Adrenal gland (tissue), 12 donors: Measurements from ENCODE around the gene KCNH1. TPM values are rescaled to one million over a fixed set of nuclear protein-coding genes. Genes with fewer than 3 reads are reported as not detected.
"Not testable (repeated sequence)": the region's sequence is repeated elsewhere in the genome, so short reads cannot be mapped to it uniquely, and the experiment has no call there.

Experiments used
- DNase-seq, 7 donors: peaks; one replicate each; pipeline ENCODE4 v3.0.0-alpha.2; 2019 to 2020
- H3K27ac ChIP-seq, 5 donors: fragments of 200-600 bp; sonication (generic) in 4 of 5; 1 replicate in 3 of 5; 2 replicates in 2 of 5; pipeline versions ENCODE4 v1.5.1 to v1.8.0; 2016 to 2020; ENCODE audit warnings: mild to moderate bottlenecking in 1 of 5
- H3K27me3 ChIP-seq: fragments of 200-600 bp; 2 replicates; pipeline ENCODE4 v1.8.0; 2021
- H3K36me3 ChIP-seq, 2 donors: fragments of 200-600 bp; replicated peaks in 1 of 2; 1 replicate in 1 of 2; 2 replicates in 1 of 2; pipeline versions ENCODE4 v1.5.1 to v1.8.0; 2018 to 2022
- H3K4me1 ChIP-seq, 2 donors: fragments of 200-600 bp; replicated peaks in 1 of 2; 1 replicate in 1 of 2; 2 replicates in 1 of 2; pipeline versions ENCODE4 v1.5.1 to v1.8.0; 2018 to 2021
- H3K4me3 ChIP-seq, 4 donors: fragments of 200-600 bp; sonication (generic) in 3 of 4; one replicate each; pipeline ENCODE4 v1.5.1; 2016 to 2018
- H3K9me3 ChIP-seq, 3 donors: fragments of 200-600 bp; sonication (generic) in 1 of 3; replicated peaks in 1 of 3; 1 replicate in 2 of 3; 2 replicates in 1 of 3; pipeline versions ENCODE4 v1.5.1 to v1.8.0; 2016 to 2021
- POLR2A ChIP-seq, 2 donors: fragments of 450-650 bp; IDR thresholded peaks; one replicate each; pipeline ENCODE4 v1.6.1; 2017; ENCODE audit warnings: antibody characterized with exemption in 2 of 2, mild to moderate bottlenecking in 2 of 2, moderate library complexity in 1 of 2
- WGBS, 4 donors: extraction: QIAGEN DNeasy Blood & Tissue Kit in 2 of 4; methylation state at CpG; one replicate each; pipeline versions ENCODE4 v1.1.5 to v1.1.7; 2013 to 2017; 5-methylcytosine and 5-hydroxymethylcytosine counted together
- intact Hi-C, 2 donors: fragments of 100-400 bp; cut with DNase I; formaldehyde crosslinking; loops; one replicate each; pipeline versions ENCODE4 v1.14.1 to v1.15.0; 2022 to 2023
- polyA plus RNA-seq, 3 donors: library from polyadenylated mRNA; stranded (reverse); fragments of 200-250 nt in 2 of 3; fragments of 350-450 nt in 1 of 3; fragmentation: Illumina TruSeq in 1 of 3; extraction: RNeasy Lipid Tissue Mini Kit (QIAGEN cat#74804) in 1 of 3; gene quantifications; one replicate each; pipeline ENCODE4 v1.2.3, GENCODE V29; 2013 to 2014
- total RNA-seq, 9 donors: library from RNA; depleted of rRNA in 4 of 9; stranded (reverse); fragments of >200 nt in 4 of 9; fragments of 120-200 nt in 1 of 9; fragmentation: NEBNext Ultra II Directional in 1 of 9; extraction: Animal tissue kit (Norgen Biotek cat#: 25700) in 1 of 9; gene quantifications; one replicate each; pipeline versions ENCODE4 v1.1.0 to v1.2.4, GENCODE V29; 2013 to 2023
- TF ChIP-seq, protein P1 (sequence below), 6 experiments: fragments of 450-650 bp in 4 of 6; fragments of 200-600 bp in 2 of 6; sonication (generic) in 1 of 6; IDR thresholded peaks; 1 replicate in 5 of 6; 2 replicates in 1 of 6; pipeline versions ENCODE4 v1.5.1 to v1.8.0; 2016 to 2021; ENCODE audit warnings: antibody characterized with exemption in 6 of 6, mild to moderate bottlenecking in 2 of 6, moderate library complexity in 1 of 6
- donor health status: healthy with polysubstance abuse.
- donor health status: Bipolar disorder and iron deficiency.
- donor health status: DM: yes; HTN: yes; CAD: no.
- donor health status: DM: no; HTN: no; CAD: no.
- donor health status: DM: no; HTN: no; CAD: no.
- donor health status: DM: yes; HTN: yes; CAD: no.

The KCNH1 gene
- total and polyA plus RNA-seq, 12 donors, result 0.15 to 2.2 (median 0.73) TPM; not detected in 4

DNA sequence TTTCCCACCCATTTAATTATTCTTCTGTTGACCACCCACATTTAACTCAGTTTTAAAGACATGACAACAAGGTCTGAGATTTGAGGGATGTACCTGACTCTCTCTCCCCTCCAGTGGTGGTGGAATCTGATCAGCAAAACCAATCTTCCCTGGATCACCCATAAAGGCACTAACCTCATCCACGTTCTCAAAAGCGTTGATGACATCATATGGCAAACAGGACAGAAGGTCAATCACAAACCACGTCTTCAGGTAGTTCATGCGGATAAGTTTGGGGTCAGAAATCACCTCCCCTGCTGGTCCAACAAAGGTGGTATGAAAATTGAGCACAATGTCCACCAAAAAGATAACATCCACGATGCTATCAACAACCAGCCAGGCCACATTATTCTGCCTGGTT, 115.3 kb downstream of the KCNH1 start:
- H3K27me3 ChIP-seq, result no peaks in the 10 kb centered on the region
- H3K27ac ChIP-seq, result no peak overlapping the region
- H3K9me3 ChIP-seq, result no peaks in the 10 kb centered on the region
- no peaks in the 10 kb centered on the region for H3K4me1 ChIP-seq
- no peaks in the 10 kb centered on the region for H3K36me3 ChIP-seq
- WGBS, 4 donors, result 81 to 91% (median 83%) methylated on average over 5 of the region's 5 CpGs
- no peak for DNase-seq
- no peak for TF ChIP-seq POLR2A (IDR thresholded peaks at IDR 0.05)
- TF ChIP-seq, protein P1, sequence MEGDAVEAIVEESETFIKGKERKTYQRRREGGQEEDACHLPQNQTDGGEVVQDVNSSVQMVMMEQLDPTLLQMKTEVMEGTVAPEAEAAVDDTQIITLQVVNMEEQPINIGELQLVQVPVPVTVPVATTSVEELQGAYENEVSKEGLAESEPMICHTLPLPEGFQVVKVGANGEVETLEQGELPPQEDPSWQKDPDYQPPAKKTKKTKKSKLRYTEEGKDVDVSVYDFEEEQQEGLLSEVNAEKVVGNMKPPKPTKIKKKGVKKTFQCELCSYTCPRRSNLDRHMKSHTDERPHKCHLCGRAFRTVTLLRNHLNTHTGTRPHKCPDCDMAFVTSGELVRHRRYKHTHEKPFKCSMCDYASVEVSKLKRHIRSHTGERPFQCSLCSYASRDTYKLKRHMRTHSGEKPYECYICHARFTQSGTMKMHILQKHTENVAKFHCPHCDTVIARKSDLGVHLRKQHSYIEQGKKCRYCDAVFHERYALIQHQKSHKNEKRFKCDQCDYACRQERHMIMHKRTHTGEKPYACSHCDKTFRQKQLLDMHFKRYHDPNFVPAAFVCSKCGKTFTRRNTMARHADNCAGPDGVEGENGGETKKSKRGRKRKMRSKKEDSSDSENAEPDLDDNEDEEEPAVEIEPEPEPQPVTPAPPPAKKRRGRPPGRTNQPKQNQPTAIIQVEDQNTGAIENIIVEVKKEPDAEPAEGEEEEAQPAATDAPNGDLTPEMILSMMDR (IDR thresholded peaks at IDR 0.05), result no peak
- no peak overlapping the region for H3K4me3 ChIP-seq
- intact Hi-C loops, result no loop called here

DNA sequence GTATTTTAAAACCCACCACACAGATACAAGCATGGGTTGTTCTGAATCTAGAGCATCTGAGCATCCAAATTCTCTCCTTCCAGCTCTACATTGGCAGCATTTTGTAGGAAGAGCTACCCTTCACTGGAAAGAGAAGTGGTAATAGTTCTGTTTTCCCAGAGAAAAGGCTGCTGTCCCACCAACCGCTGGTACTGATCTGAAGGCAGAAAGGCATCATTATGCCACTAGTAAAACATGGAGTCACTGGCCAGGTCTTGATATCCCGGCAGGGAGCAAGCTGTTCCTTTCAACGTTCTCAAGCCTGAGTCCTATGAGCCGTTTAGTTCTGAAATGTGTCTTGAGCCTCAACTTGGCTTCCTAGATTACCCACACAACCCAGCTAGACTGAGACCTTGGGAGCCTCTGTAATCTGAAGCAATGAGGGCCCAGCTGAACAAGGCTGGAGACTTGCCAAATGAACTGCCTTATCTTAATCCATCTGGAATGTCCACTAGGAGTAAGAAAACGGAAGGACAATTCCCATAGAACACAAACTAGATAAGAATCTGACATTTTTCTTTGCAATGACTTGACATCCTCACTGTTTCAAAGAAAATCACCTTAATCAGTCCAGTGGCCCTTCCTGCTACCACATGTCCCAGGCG, 116.8 kb downstream of the KCNH1 start:
- no peaks in the 10 kb centered on the region for H3K36me3 ChIP-seq
- no peaks in the 10 kb centered on the region for H3K4me1 ChIP-seq
- no peak overlapping the region for H3K27ac ChIP-seq
- DNase-seq, result peak in 1 of 7 donors; percentile 22
- H3K4me3 ChIP-seq, result no peak overlapping the region
- TF ChIP-seq, protein P1 (IDR thresholded peaks at IDR 0.05), result no peak
- no peak for TF ChIP-seq POLR2A (IDR thresholded peaks at IDR 0.05)
- WGBS, 4 donors, result 55 to 65% (median 58%) methylated on average over 4 to 6 of the region's 6 CpGs
- H3K27me3 ChIP-seq, result no peaks in the 10 kb centered on the region
- H3K9me3 ChIP-seq, result no peaks in the 10 kb centered on the region
- intact Hi-C loops, result no loop called here

- Histone ChIP-seq H3K4me3 (no peak overlapping the region), H3K36me3 (no peaks in the 10 kb centered on the region), H3K4me1 (no peaks in the 10 kb centered on the region), H3K27me3 (no peaks in the 10 kb centered on the region), H3K9me3 (no peaks in the 10 kb centered on the region), H3K27ac (no peak overlapping the region)
- no peak for TF ChIP-seq POLR2A (IDR thresholded peaks at IDR 0.05)
- TF ChIP-seq, protein P1 (IDR thresholded peaks at IDR 0.05), result no peak
- DNase-seq, result no peak
- intact Hi-C loops, result no loop called here
- 64 to 74% (median 67%) methylated on average over 7 of the region's 7 CpGs for WGBS, 4 donors
Observed at GRCh38 chr1:211014275-211014674, 119.7 kb downstream of the KCNH1 start.

DNA sequence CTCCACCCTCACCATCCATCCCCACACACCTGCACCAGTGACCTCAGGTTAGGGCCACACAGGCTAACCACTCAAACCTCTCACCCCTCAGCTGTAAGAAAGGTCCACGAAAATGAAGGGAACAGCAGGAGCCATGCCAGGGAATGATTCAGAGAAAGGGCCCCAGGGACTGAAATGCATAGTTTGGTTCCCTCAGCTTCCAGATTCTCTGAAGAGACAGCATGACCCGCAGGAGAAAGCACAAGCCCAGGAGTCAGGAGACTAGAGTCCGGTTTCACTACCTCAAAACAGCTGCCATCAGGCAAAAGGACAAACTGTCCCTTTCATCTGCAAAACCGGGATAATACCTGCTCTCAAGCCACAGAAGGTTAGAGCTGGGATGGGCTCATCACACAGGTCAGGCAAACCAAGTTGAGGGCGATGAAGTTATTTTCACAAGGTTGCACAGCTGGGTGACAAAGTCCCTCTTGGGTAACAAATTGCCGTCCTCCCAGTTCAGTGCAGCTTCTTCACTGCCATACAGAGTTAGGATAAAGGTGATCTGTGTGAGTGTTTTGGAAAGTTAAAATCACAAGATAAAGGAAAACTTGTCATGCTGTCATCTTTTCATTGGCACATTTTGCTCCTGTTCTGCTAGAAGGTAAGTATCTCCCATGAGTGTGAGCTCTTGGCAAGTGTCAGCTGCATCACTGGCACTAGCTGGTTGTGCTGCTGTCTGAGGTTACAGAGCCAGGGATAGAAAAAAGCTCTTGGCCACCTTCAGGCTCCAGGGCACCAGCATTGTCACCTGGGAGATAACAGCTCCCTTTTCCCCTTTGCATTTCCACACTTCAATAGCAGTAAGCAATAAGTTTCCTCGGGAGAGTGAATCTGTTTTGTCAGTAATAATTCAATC, 120.4 kb downstream of the KCNH1 start:
- no peaks in the 10 kb centered on the region for H3K4me1 ChIP-seq
- WGBS, 4 donors, result 42 to 55% (median 50%) methylated on average over 7 of the region's 7 CpGs
- no peak overlapping the region for H3K4me3 ChIP-seq
- no peak for DNase-seq
- H3K27me3 ChIP-seq, result no peaks in the 10 kb centered on the region
- no peaks in the 10 kb centered on the region for H3K9me3 ChIP-seq
- intact Hi-C loops, result no loop called here
- TF ChIP-seq, protein P1 (IDR thresholded peaks at IDR 0.05), result no peak
- no peak for TF ChIP-seq POLR2A (IDR thresholded peaks at IDR 0.05)
- H3K36me3 ChIP-seq, result no peaks in the 10 kb centered on the region
- H3K27ac ChIP-seq, result no peak overlapping the region

DNA sequence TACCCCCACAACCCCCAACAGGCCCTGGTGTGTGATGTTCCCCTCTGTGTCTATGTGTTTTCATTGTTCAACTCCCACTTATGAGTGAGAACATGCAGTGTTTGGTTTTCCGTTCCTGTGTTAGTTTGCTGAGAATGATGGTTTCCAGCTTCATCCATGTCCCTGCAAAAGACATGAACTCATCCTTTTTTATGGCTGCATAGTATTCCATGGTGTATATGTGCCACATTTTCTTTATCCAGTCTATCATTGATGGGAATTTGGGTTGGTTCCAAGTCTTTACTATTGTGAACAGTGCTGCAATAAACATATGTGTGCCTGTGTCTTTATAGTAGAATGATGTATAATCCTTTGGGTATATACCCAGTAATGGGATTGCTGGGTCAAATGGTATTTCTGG, 122.8 kb downstream of the KCNH1 start:
- intact Hi-C loops, result not testable (repeated sequence)

More for the DNA sequence above, 122.8 kb downstream of the KCNH1 start:
- 59 to 85% (median 78%) methylated on average over 1 of the region's 1 CpG for WGBS, 4 donors
- not testable (repeated sequence) for H3K4me3 ChIP-seq, H3K9me3 ChIP-seq, DNase-seq, H3K4me1 ChIP-seq, H3K27me3 ChIP-seq, H3K27ac ChIP-seq, H3K36me3 ChIP-seq
